K562 (cell line): Measurements from ENCODE around the gene NUP35. TPM values are rescaled to one million over a fixed set of nuclear protein-coding genes. Genes with fewer than 3 reads are reported as not detected.

Experiments
- ZNF778 ChIP-seq: fragments of 450-650 bp; formaldehyde crosslinking; IDR thresholded peaks from 2 replicates; pipeline ENCODE4 v1.4.0; 2020; ENCODE audit warnings: mild to moderate bottlenecking, moderate library complexity
- polyA plus RNA-seq, 8 experiments: library from polyadenylated mRNA; depleted of rRNA in 4 of 8; stranded (reverse) in 5 of 8; unstranded in 3 of 8; fragments of >200 nt; fragmentation: Nextera tagmentation in 2 of 8; fragmentation: Illumina TruSeq in 1 of 8; extraction: Ambion mirVana in 2 of 8; extraction: Trizol in 1 of 8; gene quantifications; 2 replicates each; pipeline versions ENCODE4 v1.2.1 to v1.2.3, GENCODE V29; 2011 to 2014; ENCODE audit warnings: inconsistent platforms in 1 of 8, missing spikeins in 1 of 8
- total RNA-seq, 7 experiments: library from RNA; depleted of rRNA in 6 of 7; stranded (reverse); fragments of >200 nt in 6 of 7; fragmentation: Illumina TruSeq in 2 of 7; extraction: Trizol in 2 of 7; gene quantifications; 2 replicates each; pipeline versions ENCODE4 v1.2.1 to v1.2.3, GENCODE V29; 2011 to 2021; ENCODE audit warnings: low replicate concordance in 1 of 7
- TF ChIP-seq, protein P1 (sequence below), 2 experiments: fragments of 450-650 bp; formaldehyde crosslinking in 1 of 2; IDR thresholded peaks; 2 replicates each; pipeline versions ENCODE4 v1.4.0 to v1.6.1; 2014 to 2020; ENCODE audit warnings: mild to moderate bottlenecking in 2 of 2, borderline replicate concordance in 1 of 2, low read depth in 1 of 2
- TF ChIP-seq, protein P2 (sequence below): sonication (generic); formaldehyde crosslinking; IDR thresholded peaks from 2 replicates; pipeline ENCODE4 v1.8.1; 2022; ENCODE audit warnings: missing genetic modification reagents

Gene NUP35
- total and polyA plus RNA-seq, 9 of the 15 experiments (the other 6 are each of a cell fraction or from before 2014, with no cell fraction given): 24.5 to 78.2 (median 51.1) TPM

DNA sequence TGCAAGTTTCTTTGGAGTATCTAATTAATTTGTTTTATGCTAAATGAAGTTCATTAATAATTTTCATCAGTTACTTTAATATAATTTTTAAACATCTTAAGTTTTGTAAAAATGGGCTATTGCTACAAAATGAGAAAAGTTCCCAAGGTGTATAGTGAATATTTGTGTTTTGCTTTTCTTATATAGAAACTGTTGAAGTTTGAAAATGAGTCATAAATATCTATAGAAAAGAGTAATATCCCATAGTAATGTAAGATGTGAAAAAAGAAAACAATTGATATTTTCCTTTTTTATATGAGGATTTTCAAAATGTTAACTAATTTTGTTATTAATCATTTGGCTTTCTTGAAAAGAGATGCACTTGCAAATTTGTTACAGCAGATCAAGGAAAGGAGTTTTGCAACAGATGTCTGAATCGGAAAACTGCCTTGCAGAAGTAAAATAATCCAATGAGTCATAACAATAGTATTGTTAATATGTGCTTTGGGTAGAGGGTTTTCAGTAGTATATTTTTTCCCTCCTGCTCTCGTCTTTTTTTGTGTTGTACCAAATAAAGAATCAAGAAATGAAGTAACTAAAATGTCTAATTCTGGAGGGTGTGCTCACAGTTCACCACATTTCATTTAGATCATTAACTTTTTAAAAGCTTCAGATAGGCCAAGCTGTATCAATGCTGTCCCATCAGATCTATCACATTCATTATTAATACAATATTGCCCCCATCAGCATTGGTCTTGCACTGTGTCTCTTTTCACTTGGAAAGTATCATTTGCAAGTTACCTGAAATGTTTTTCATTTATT lies 30.2 kb upstream of the NUP35 start (continued):
- TF ChIP-seq, protein P1, sequence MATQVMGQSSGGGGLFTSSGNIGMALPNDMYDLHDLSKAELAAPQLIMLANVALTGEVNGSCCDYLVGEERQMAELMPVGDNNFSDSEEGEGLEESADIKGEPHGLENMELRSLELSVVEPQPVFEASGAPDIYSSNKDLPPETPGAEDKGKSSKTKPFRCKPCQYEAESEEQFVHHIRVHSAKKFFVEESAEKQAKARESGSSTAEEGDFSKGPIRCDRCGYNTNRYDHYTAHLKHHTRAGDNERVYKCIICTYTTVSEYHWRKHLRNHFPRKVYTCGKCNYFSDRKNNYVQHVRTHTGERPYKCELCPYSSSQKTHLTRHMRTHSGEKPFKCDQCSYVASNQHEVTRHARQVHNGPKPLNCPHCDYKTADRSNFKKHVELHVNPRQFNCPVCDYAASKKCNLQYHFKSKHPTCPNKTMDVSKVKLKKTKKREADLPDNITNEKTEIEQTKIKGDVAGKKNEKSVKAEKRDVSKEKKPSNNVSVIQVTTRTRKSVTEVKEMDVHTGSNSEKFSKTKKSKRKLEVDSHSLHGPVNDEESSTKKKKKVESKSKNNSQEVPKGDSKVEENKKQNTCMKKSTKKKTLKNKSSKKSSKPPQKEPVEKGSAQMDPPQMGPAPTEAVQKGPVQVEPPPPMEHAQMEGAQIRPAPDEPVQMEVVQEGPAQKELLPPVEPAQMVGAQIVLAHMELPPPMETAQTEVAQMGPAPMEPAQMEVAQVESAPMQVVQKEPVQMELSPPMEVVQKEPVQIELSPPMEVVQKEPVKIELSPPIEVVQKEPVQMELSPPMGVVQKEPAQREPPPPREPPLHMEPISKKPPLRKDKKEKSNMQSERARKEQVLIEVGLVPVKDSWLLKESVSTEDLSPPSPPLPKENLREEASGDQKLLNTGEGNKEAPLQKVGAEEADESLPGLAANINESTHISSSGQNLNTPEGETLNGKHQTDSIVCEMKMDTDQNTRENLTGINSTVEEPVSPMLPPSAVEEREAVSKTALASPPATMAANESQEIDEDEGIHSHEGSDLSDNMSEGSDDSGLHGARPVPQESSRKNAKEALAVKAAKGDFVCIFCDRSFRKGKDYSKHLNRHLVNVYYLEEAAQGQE (IDR thresholded peaks at IDR 0.05; ENCODE audit: borderline replicate concordance): peak; percentile 5; the same call in 1 of the 2 replicates
- TF ChIP-seq, protein P1 (CRISPR knock-in tag; IDR thresholded peaks at IDR 0.05; ENCODE audit: low read depth): no peak
- no peak for TF ChIP-seq ZNF778 (CRISPR knock-in tag)
- TF ChIP-seq, protein P2, sequence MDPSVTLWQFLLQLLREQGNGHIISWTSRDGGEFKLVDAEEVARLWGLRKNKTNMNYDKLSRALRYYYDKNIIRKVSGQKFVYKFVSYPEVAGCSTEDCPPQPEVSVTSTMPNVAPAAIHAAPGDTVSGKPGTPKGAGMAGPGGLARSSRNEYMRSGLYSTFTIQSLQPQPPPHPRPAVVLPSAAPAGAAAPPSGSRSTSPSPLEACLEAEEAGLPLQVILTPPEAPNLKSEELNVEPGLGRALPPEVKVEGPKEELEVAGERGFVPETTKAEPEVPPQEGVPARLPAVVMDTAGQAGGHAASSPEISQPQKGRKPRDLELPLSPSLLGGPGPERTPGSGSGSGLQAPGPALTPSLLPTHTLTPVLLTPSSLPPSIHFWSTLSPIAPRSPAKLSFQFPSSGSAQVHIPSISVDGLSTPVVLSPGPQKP (CRISPR knock-in tag): no peak
